ENCODE measurements around the gene GABBR2.

- TF ChIP-seq EZH2phosphoT487 (IDR thresholded peaks at IDR 0.05; ENCODE audit: unreplicated experiment) (no peak), CTCF (conservative IDR thresholded peaks at IDR 0.05; ENCODE audit: low read depth in 2 of 2) (no peak), POLR2AphosphoS5 (IDR thresholded peaks at IDR 0.05; ENCODE audit: low read depth) (no peak), ZNF331 (CRISPR knock-in tag; IDR thresholded peaks at IDR 0.05; ENCODE audit: low read depth) (no peak)
Observed at GRCh38 chr9:98597236-98597771, 111.4 kb downstream of the GABBR2 start.

All from GM23338 (cell line).